Cardiac ventricle fibroblast (primary cell): Measurements from ENCODE around the gene XKR7. TPM values are rescaled to one million over a fixed set of nuclear protein-coding genes. Genes with fewer than 3 reads are reported as not detected.

Experiments used
- total RNA-seq: library from RNA; depleted of rRNA; stranded (reverse); fragments of >200 nt; gene quantifications from 2 replicates; pipeline ENCODE4 v1.2.3, GENCODE V29; 2015

XKR7 gene
- not detected in 2 replicates for total RNA-seq

GRCh38 chr20:31967830-31968249 lies at the start of gene XKR7:
Gene XKR7, plus strand, starts transcription at chr20:31968151. Its CDS starts 25 bp downstream, at chr20:31968176.

GRCh38 chr20:31951530-31952453 lies 16.2 kb upstream of the XKR7 start, which contains the start of gene PDRG1:
Gene PDRG1, minus strand, starts transcription at chr20:31952046. Its CDS starts 85 bp downstream, at chr20:31951961.

GRCh38 chr20:32010101-32010500 lies 42.1 kb downstream of the XKR7 start, which contains the start of gene CCM2L:
Gene CCM2L, plus strand, starts transcription at chr20:32010438. Its CDS starts 17 bp downstream, at chr20:32010455.

GRCh38 chr20:32052090-32052777 lies 84.3 kb downstream of the XKR7 start, which contains the start of gene HCK:
Gene HCK, plus strand, starts transcription at chr20:32052242.

Other genes starting within 250 kb of the XKR7 start
- 61.6 and 72.2 TPM in 2 replicates for gene BCL2L1, start 245.3 kb upstream of the XKR7 start, total RNA-seq
- gene TPX2, start 228.9 kb upstream of the XKR7 start, total RNA-seq = 6.8 and 6.9 TPM in 2 replicates
- gene MYLK2, start 148.8 kb upstream of the XKR7 start, total RNA-seq = not detected in 2 replicates
- 0.31 TPM in 1 of 2 replicates, not detected in the other for gene FOXS1, start 122.5 kb upstream of the XKR7 start, total RNA-seq
- gene DUSP15, start 97.6 kb upstream of the XKR7 start, total RNA-seq = 0.34 TPM in 1 of 2 replicates, not detected in the other
- gene TTLL9, start 97.5 kb upstream of the XKR7 start, total RNA-seq = not detected in 2 replicates
- gene PDRG1, start 16.1 kb upstream of the XKR7 start, total RNA-seq = 6.1 and 7.9 TPM in 2 replicates
- gene CCM2L, start 42.3 kb downstream of the XKR7 start, total RNA-seq = 0.06 TPM in 1 of 2 replicates, not detected in the other
- gene HCK, start 84.1 kb downstream of the XKR7 start, total RNA-seq = not detected in 2 replicates
- gene TM9SF4, start 141.6 kb downstream of the XKR7 start, total RNA-seq = 36.6 and 39.5 TPM in 2 replicates
- gene PLAGL2, start 239.6 kb downstream of the XKR7 start, total RNA-seq = 3.2 and 4.5 TPM in 2 replicates
- 39.8 and 40.8 TPM in 2 replicates for gene POFUT1, start 239.7 kb downstream of the XKR7 start, total RNA-seq